HCT116 (cell line): Measurements from ENCODE around the gene GAB2. TPM values are rescaled to one million over a fixed set of nuclear protein-coding genes. Genes with fewer than 3 reads are reported as not detected.

Experiments
- EZH2phosphoT487 ChIP-seq: fragments of 200-600 bp; IDR thresholded peaks from 2 replicates; pipeline ENCODE4 v1.6.1; 2018; ENCODE audit warnings: antibody characterized with exemption, borderline replicate concordance
- FOSL1 ChIP-seq: IDR thresholded peaks from 2 replicates; pipeline ENCODE4 v1.6.1; 2012; ENCODE audit warnings: low read depth
- JUND ChIP-seq: IDR thresholded peaks from 2 replicates; pipeline ENCODE4 v1.6.1; 2012
- MAX ChIP-seq: IDR thresholded peaks from 2 replicates; pipeline ENCODE4 v1.6.1; 2012
- POLR2AphosphoS5 ChIP-seq: IDR thresholded peaks from 2 replicates; pipeline ENCODE4 v1.6.1; 2011; ENCODE audit warnings: mild to moderate bottlenecking, low read depth, low read length, moderate library complexity
- RAD21 ChIP-seq: IDR thresholded peaks from 2 replicates; pipeline ENCODE4 v1.6.1; 2012; ENCODE audit warnings: low read depth, mild to moderate bottlenecking
- REST ChIP-seq: IDR thresholded peaks from 2 replicates; pipeline ENCODE4 v1.6.1; 2012; ENCODE audit warnings: low read depth
- SIN3A ChIP-seq: IDR thresholded peaks from 2 replicates; pipeline ENCODE4 v1.6.1; 2012; ENCODE audit warnings: low read depth
- SP1 ChIP-seq: IDR thresholded peaks from 2 replicates; pipeline ENCODE4 v1.6.1; 2012; ENCODE audit warnings: low read depth
- SRF ChIP-seq: IDR thresholded peaks from 2 replicates; pipeline ENCODE4 v1.6.1; 2012; ENCODE audit warnings: low read depth
- TCF7L2 ChIP-seq: IDR thresholded peaks from 2 replicates; pipeline ENCODE4 v1.7.0; 2011; ENCODE audit warnings: borderline replicate concordance, inconsistent platforms; ENCODE audit not compliant: insufficient read depth, insufficient read length; ENCODE audit errors: extremely low read depth
- ZBTB33 ChIP-seq: IDR thresholded peaks from 2 replicates; pipeline ENCODE4 v1.6.1; 2011; ENCODE audit warnings: mild to moderate bottlenecking, low read length, moderate library complexity; ENCODE audit not compliant: insufficient replicate concordance; ENCODE audit errors: extremely low read depth
- ZFX ChIP-seq: fragments of 450-650 bp; IDR thresholded peaks from 2 replicates; pipeline ENCODE4 v1.6.1; 2017
- total RNA-seq: library from RNA; stranded (reverse); gene quantifications from one replicate; pipeline ENCODE4 v1.2.1, GENCODE V29; 2021; ENCODE audit not compliant: unreplicated experiment

GAB2 gene
- total RNA-seq, 1 experiment from 2014 or later: 1.9 TPM

- TF ChIP-seq REST (no peak), FOSL1 (no peak), RAD21 (no peak), EZH2phosphoT487 (no peak), SIN3A (no peak), ZFX (no peak), JUND (no peak), SP1 (no peak), ZBTB33 (no peak), TCF7L2 (no peak), MAX (no peak), POLR2AphosphoS5 (no peak), SRF (no peak)
These were observed 32.2 kb upstream of the GAB2 start (continued) for GRCh38 chr11:78449866-78450265.
